Caki2 (cell line): Measurements from ENCODE around the gene ZNF14. TPM values are rescaled to one million over a fixed set of nuclear protein-coding genes. Genes with fewer than 3 reads are reported as not detected.
"Not testable (repeated sequence)": the region's sequence is repeated elsewhere in the genome, so short reads cannot be mapped to it uniquely, and the experiment has no call there.

Experiments used
- DNase-seq: peaks from one replicate; pipeline ENCODE4 v3.0.0-alpha.2; 2015; ENCODE audit warnings: low read depth
- in situ Hi-C: cut with HindIII; loops from 2 replicates; pipeline ENCODE4 v1.10.0; 2016; ENCODE audit warnings: low sequenced_read_pairs, low pct_unique_long_range_greater_than_20kb, mixed read lengths
- total RNA-seq: library from RNA; depleted of rRNA; stranded (reverse); fragments of >200 nt; shearing (Covaris generic); gene quantifications from 2 replicates; pipeline ENCODE4 v1.2.3, GENCODE V29; 2014; ENCODE audit warnings: low replicate concordance

ZNF14 gene
- total RNA-seq, 1 experiment from 2014 or later: 5.5 TPM

GRCh38 chr19:19710506-19710905 is 22.4 kb downstream of the ZNF14 start:
- DNase-seq: no peak
- in situ Hi-C loops: no loop called here

GRCh38 chr19:19704836-19705235 is 28.1 kb downstream of the ZNF14 start:
- in situ Hi-C loops: no loop called here

GRCh38 chr19:19700493-19700892 is 32.4 kb downstream of the ZNF14 start:
- in situ Hi-C loops, DNase-seq: not testable (repeated sequence)

More at GRCh38 chr19:19704836-19705235, 28.1 kb downstream of the ZNF14 start:
- no peak for DNase-seq

- in situ Hi-C loops: no loop called here
- no peak for DNase-seq
These were observed 35.3 kb downstream of the ZNF14 start for GRCh38 chr19:19697589-19697988.

- in situ Hi-C loops: no loop called here
- DNase-seq: no peak
These were observed 36.5 kb downstream of the ZNF14 start for GRCh38 chr19:19696386-19696785.

- DNase-seq: no peak
- in situ Hi-C loops: no loop called here
These were observed 41.2 kb downstream of the ZNF14 start for GRCh38 chr19:19691683-19692082.

GRCh38 chr19:19689023-19689422 is 43.9 kb downstream of the ZNF14 start:
- DNase-seq, in situ Hi-C loops: not testable (repeated sequence)

GRCh38 chr19:19687090-19687489 is 45.8 kb downstream of the ZNF14 start:
- in situ Hi-C loops: no loop called here
- no peak for DNase-seq

- no peak for DNase-seq
- in situ Hi-C loops: no loop called here
These were observed 46.3 kb downstream of the ZNF14 start for GRCh38 chr19:19686580-19686979.

- in situ Hi-C loops, DNase-seq: not testable (repeated sequence)
These were observed 46.8 kb downstream of the ZNF14 start for GRCh38 chr19:19686119-19686518.

- DNase-seq: no peak
- in situ Hi-C loops: no loop called here
These were observed 53.5 kb downstream of the ZNF14 start for GRCh38 chr19:19679176-19680073.

- in situ Hi-C loops: no loop called here
- no peak for DNase-seq
These were observed 55.3 kb downstream of the ZNF14 start for GRCh38 chr19:19677579-19677978.

- DNase-seq: no peak
- in situ Hi-C loops: no loop called here
These were observed 58.6 kb downstream of the ZNF14 start for GRCh38 chr19:19674315-19674714.

GRCh38 chr19:19672816-19673215 is 60.1 kb downstream of the ZNF14 start:
- in situ Hi-C loops: no loop called here
- no peak for DNase-seq

GRCh38 chr19:19670070-19670551 is 62.8 kb downstream of the ZNF14 start:
- in situ Hi-C loops: no loop called here

GRCh38 chr19:19668230-19669012 is 64.5 kb downstream of the ZNF14 start, which contains the start of gene ZNF101:
ZNF101 (plus strand) TSS chr19:19668839; CDS start chr19:19668964, 125 bp downstream.
- in situ Hi-C loops: loop anchor here (10.0 kb wide), 1 partner anchor 134 kb away; the partner anchor contains the start of gene CILP2
- peak; percentile 85 for DNase-seq

More at GRCh38 chr19:19670070-19670551, 62.8 kb downstream of the ZNF14 start:
- no peak for DNase-seq

- not testable (repeated sequence) for DNase-seq
- in situ Hi-C loops: loop anchor here (10.0 kb wide), 1 partner anchor 131 kb away; the partner anchor contains the start of gene CILP2
These were observed 67.4 kb downstream of the ZNF14 start for GRCh38 chr19:19665420-19665948.
